Measurements from ENCODE around the gene ATXN7L2.
"Not testable (repeated sequence)": the region's sequence is repeated elsewhere in the genome, so short reads cannot be mapped to it uniquely, and the experiment has no call there.

The ATXN7L2 gene, protein sequence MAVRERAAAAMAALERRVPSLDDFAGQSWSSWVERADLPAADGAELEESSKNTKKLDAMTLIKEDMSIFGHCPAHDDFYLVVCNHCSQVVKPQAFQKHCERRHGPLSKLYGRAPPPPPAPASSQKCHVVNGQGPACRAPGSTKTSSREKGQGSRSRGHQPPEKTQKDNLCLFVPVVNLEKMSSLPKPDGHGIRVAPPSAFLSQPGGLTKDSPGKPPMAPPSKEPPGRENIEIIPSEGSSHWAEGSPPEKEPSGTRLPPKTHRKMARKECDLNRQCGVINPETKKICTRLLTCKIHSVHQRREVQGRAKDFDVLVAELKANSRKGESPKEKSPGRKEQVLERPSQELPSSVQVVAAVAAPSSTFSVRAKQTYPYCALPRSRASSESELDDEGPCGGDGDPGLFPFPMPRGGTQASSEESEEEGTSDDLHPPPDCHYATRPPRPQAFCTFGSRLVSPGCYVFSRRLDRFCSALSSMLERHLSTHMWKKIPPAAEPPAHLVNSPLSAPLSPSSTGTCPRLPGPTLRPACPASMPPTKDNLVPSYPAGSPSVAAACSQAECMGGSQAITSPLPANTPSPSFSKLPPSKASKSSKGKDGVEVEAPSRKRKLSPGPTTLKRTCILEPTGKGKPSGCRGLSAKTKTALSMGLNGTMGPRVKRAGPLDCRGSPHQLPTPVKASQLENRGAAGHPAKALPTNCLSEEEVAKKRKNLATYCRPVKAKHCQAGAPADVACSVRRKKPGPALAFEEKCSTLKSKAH

DNA sequence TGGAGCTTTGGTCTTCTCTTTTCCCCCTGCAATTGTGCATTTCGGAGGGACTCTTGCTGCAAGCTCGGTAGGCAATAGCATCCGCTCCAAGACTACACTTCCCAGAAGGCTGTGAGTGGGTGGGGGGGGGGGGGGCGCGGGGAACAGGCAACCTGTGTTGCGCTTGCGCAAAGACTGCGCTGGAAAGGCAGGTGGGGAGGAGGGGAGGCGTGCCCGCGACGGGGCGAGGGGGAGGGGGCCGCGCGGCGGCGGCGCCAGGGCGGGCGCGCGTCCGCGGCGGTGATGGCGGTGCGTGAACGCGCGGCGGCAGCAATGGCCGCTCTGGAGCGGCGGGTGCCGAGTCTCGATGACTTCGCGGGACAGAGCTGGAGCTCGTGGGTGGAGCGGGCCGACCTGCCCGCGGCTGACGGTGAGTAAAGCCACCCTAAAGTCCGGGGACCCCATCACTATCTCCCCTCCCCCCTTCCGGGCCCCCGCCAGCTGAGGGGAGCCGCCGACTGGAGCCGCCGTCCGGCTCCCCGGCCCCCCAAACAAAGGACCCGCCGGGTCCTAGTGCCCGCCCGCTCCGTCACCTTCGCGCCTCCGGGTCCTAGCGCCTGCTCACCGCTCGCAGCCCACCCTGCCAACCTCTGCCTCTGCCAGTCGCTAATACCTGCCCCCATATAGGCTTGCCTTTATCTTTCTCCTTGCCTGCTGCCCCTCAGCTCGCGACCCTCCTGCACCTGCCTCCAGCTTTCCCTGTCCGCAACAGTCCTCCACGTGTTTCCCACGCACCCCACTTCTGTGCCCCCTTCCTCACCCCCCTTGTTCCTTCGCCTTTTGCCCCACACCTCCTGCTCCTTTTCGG is at the start of gene ATXN7L2:
Gene ATXN7L2, plus strand, starts transcription at position 234 of the 847 bp plus-strand sequence. Its CDS starts 49 bp downstream, at position 283.
- Histone ChIP-seq H3K9me3 (ENCODE audit: control insufficient read depth in 2 of 2, low read length in 2 of 2) (no peaks in the 10 kb centered on the region), H3K4me1 (ENCODE audit: control insufficient read depth, insufficient read depth, low read length) (peaks cover 16% of the 10 kb centered on the region), H3K9ac (ENCODE audit: low read length in 2 of 2) (peak within 1 kb of the TSS; percentile 78 to 81), H3K27me3 (ENCODE audit: control insufficient read depth in 1 of 2, insufficient read depth in 2 of 2, low read length in 2 of 2) (no peaks in the 10 kb centered on the region), H3K4me3 (ENCODE audit: low read length in 2 of 2) (peak within 1 kb of the TSS; percentile 88 to 96), H3K27ac (ENCODE audit: low read length) (peak within 1 kb of the TSS; percentile 81), H3K36me3 (ENCODE audit: control insufficient read depth in 2 of 2, insufficient read depth in 2 of 2, low read length in 2 of 2) (peaks cover 3 to 7% of the 10 kb centered on the region in 2 donors)

DNA sequence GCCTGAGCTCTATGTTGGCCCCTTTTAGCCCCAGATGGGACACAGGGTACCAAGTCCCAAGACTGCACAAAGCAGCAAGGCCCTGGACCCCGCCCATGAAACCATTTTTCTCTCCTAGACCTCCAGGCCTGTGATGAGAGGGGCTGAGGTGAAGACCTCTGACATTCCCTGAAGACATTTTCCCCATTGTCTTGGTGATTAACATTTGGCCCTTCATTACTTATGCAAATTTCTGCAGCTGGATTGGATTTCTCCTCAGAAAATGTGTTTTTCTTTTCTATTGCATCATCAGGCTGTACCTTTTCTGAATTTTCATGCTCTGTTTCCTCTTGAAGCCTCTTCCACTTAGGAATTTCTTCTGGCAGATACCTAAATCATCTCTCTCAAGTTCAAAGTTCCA is 49.2 kb upstream of the ATXN7L2 start:
- Histone ChIP-seq H3K27ac (ENCODE audit: low read length) (no peak overlapping the region), H3K36me3 (ENCODE audit: control insufficient read depth in 2 of 2, insufficient read depth in 2 of 2, low read length in 2 of 2) (no peaks in the 10 kb centered on the region), H3K9ac (ENCODE audit: low read length in 2 of 2) (no peak overlapping the region)

DNA sequence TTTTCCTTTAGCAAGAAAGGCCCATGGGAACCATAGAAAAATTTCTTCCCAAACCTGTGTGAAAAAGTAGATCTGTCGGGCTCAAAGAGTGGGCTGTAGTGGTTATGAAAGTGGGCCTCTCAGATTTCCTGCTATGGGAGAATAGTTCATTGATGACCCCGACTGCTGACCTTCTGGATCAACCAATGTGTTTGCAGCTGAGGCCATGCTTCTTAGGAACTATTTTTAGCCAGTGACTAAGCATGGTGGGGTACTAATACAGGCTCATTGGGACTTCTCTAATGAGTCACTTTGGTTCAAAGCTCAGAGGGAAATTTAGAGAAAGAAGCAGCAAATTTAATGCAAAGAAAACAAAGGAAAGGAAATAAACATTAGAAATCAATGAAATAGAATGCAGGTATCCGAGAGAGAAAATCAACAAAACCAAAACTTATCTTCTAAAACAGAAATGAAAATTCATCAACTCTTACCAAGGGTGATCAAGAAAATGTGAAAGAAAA is 44.9 kb upstream of the ATXN7L2 start:
- Histone ChIP-seq H3K4me1 (ENCODE audit: control insufficient read depth, insufficient read depth, low read length) (no peaks in the 10 kb centered on the region), H3K9ac (ENCODE audit: low read length in 2 of 2) (no peak overlapping the region), H3K27me3 (ENCODE audit: control insufficient read depth in 1 of 2, insufficient read depth in 2 of 2, low read length in 2 of 2) (peaks cover 5 to 13% of the 10 kb centered on the region in 2 donors), H3K4me3 (ENCODE audit: low read length in 2 of 2) (no peak overlapping the region), H3K9me3 (ENCODE audit: control insufficient read depth in 2 of 2, low read length in 2 of 2) (no peaks in the 10 kb centered on the region), H3K36me3 (ENCODE audit: control insufficient read depth in 2 of 2, insufficient read depth in 2 of 2, low read length in 2 of 2) (no peaks in the 10 kb centered on the region), H3K27ac (ENCODE audit: low read length) (no peak overlapping the region)

More for the DNA sequence above, 49.2 kb upstream of the ATXN7L2 start:
- H3K4me1 ChIP-seq (ENCODE audit: control insufficient read depth, insufficient read depth, low read length): no peaks in the 10 kb centered on the region
- no peak overlapping the region for H3K4me3 ChIP-seq (ENCODE audit: low read length in 2 of 2)
- no peaks in the 10 kb centered on the region for H3K9me3 ChIP-seq (ENCODE audit: control insufficient read depth in 2 of 2, low read length in 2 of 2)
- no peaks in the 10 kb centered on the region for H3K27me3 ChIP-seq (ENCODE audit: control insufficient read depth in 1 of 2, insufficient read depth in 2 of 2, low read length in 2 of 2)

DNA sequence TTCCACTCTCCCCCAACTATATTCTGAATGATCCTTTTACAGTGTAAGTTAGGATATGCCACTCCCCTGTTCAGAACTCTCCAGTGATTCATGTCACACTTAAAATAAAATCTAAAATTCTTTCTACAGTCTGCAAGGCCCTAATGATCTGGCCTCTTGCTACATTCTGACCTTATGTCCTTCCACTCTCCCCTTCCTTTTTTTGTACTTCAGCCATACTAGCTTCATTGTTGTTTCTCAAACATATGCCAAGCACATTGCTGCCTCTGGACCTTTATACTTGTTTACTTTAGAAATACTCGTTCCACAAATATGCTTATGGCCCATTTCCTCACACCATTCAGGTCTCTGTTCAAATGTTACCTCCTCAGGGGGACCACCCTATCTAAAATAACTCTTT is 42.6 kb upstream of the ATXN7L2 start:
- Histone ChIP-seq H3K4me3 (ENCODE audit: low read length in 2 of 2) (no peak overlapping the region), H3K27ac (ENCODE audit: low read length) (no peak overlapping the region), H3K27me3 (ENCODE audit: control insufficient read depth in 1 of 2, insufficient read depth in 2 of 2, low read length in 2 of 2) (peaks cover 7 to 18% of the 10 kb centered on the region in 2 donors), H3K36me3 (ENCODE audit: control insufficient read depth in 2 of 2, insufficient read depth in 2 of 2, low read length in 2 of 2) (no peaks in the 10 kb centered on the region), H3K9ac (ENCODE audit: low read length in 2 of 2) (no peak overlapping the region), H3K4me1 (ENCODE audit: control insufficient read depth, insufficient read depth, low read length) (no peaks in the 10 kb centered on the region), H3K9me3 (ENCODE audit: control insufficient read depth in 2 of 2, low read length in 2 of 2) (no peaks in the 10 kb centered on the region)

DNA sequence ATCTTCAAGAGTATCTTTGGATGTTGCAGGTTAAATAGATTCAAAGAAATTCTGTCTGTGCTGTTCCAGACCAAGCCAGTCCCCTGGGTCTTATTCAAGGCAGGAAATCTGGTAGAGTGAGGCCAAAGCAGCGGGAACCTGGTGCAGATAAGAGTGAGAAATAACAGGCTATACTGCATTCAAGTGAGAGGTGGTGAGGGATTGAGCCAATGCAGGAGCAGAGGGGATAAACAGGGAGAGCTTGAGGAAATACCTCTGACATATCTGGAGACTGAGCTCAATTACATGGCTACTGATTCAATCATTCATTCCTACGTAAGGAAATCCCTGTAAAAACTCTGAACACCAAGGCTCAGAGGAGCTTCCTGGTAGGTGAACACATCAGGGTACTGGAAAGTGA is 40.2 kb upstream of the ATXN7L2 start:
- Histone ChIP-seq H3K9me3 (ENCODE audit: control insufficient read depth in 2 of 2, low read length in 2 of 2) (no peaks in the 10 kb centered on the region), H3K9ac (ENCODE audit: low read length in 2 of 2) (no peak overlapping the region), H3K4me1 (ENCODE audit: control insufficient read depth, insufficient read depth, low read length) (no peaks in the 10 kb centered on the region), H3K4me3 (ENCODE audit: low read length in 2 of 2) (no peak overlapping the region), H3K27ac (ENCODE audit: low read length) (no peak overlapping the region), H3K36me3 (ENCODE audit: control insufficient read depth in 2 of 2, insufficient read depth in 2 of 2, low read length in 2 of 2) (no peaks in the 10 kb centered on the region), H3K27me3 (ENCODE audit: control insufficient read depth in 1 of 2, insufficient read depth in 2 of 2, low read length in 2 of 2) (peaks cover 7 to 18% of the 10 kb centered on the region in 2 donors)

DNA sequence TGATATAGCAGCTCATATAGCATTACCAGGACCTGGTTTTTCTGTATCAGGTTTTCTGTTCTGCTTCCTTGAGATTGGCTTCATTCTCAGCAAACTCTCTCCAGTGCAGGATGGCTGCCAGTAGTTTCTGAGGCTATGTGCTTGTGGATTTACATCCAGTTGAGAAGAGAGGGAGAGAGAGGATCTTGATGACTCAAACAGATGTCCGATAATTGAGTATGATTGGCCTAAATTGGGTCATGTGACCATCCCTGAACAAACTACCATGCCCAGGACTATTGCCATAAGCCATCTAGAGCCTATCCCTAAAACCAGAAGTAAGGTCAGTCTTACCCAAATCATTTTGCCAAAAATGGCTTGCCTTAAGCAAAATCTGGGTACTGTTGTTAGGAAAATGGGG is 39.4 kb upstream of the ATXN7L2 start:
- H3K9ac ChIP-seq (ENCODE audit: low read length in 2 of 2): no peak overlapping the region
- H3K9me3 ChIP-seq (ENCODE audit: control insufficient read depth in 2 of 2, low read length in 2 of 2): no peaks in the 10 kb centered on the region
- H3K27me3 ChIP-seq (ENCODE audit: control insufficient read depth in 1 of 2, insufficient read depth in 2 of 2, low read length in 2 of 2): peaks cover 7 to 18% of the 10 kb centered on the region in 2 donors
- no peaks in the 10 kb centered on the region for H3K36me3 ChIP-seq (ENCODE audit: control insufficient read depth in 2 of 2, insufficient read depth in 2 of 2, low read length in 2 of 2)
- no peaks in the 10 kb centered on the region for H3K4me1 ChIP-seq (ENCODE audit: control insufficient read depth, insufficient read depth, low read length)
- no peak overlapping the region for H3K4me3 ChIP-seq (ENCODE audit: low read length in 2 of 2)
- H3K27ac ChIP-seq (ENCODE audit: low read length): no peak overlapping the region

DNA sequence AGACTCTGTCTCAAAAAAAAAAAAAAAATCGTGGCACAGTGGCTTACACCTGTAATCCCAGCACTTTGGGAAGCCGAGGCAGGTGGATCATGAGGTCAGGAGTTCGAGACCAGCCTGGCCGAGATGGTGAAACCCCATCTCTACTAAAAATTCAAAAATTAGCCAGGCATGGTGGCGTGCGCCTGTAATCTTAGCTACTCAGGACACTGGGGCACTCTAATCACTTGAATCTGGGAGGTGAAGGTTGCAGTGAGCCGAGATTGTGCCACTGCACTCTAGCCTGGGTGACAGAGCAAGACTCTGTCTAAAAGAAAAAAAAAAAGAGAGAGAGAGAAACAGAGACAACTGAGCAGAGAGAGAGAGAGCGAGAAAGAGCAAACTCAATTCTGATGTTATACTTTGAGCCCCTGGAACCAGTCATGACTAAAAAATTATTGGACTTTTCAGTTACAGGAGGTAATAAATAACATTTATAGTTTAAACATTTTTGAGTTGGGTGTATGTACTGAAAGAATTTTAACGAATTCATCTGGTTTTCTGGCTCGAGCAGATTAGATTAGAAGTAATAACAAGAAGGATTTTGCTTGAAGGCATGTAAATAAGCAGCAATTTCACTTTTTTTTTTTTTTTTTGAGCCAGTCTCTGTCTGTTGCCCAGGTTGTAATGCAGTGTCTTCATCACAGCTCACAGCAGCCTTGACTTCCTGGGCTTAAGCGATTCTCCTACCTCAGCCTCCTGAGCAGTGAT is 37.6 kb upstream of the ATXN7L2 start:
- H3K4me3 ChIP-seq (ENCODE audit: low read length in 2 of 2); H3K36me3 ChIP-seq (ENCODE audit: control insufficient read depth in 2 of 2, insufficient read depth in 2 of 2, low read length in 2 of 2); H3K9ac ChIP-seq (ENCODE audit: low read length in 2 of 2); H3K9me3 ChIP-seq (ENCODE audit: control insufficient read depth in 2 of 2, low read length in 2 of 2); H3K4me1 ChIP-seq (ENCODE audit: control insufficient read depth, insufficient read depth, low read length); H3K27ac ChIP-seq (ENCODE audit: low read length): not testable (repeated sequence)
- H3K27me3 ChIP-seq (ENCODE audit: control insufficient read depth in 1 of 2, insufficient read depth in 2 of 2, low read length in 2 of 2): peaks cover 7 to 18% of the 10 kb centered on the region in 2 donors

DNA sequence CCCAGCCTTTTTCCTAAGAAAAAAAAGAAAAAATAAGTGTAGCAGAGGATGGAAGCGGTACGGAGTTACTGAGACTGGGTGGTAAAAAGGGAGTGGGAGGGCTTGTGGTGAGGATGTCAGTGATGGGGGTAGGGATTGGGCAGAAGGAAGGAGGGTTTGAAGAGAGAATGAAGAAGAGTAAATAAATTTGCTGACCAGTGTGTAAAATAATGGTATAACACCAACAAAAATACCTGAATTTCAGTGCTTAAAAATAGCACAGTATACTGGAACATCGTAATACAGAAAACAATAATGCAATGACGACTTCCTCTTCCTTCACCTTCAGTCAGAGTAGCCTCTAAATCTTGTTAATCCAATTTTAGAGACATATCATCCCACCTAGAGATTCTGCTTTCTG is 36.2 kb upstream of the ATXN7L2 start:
- H3K4me1 ChIP-seq (ENCODE audit: control insufficient read depth, insufficient read depth, low read length): no peaks in the 10 kb centered on the region

DNA sequence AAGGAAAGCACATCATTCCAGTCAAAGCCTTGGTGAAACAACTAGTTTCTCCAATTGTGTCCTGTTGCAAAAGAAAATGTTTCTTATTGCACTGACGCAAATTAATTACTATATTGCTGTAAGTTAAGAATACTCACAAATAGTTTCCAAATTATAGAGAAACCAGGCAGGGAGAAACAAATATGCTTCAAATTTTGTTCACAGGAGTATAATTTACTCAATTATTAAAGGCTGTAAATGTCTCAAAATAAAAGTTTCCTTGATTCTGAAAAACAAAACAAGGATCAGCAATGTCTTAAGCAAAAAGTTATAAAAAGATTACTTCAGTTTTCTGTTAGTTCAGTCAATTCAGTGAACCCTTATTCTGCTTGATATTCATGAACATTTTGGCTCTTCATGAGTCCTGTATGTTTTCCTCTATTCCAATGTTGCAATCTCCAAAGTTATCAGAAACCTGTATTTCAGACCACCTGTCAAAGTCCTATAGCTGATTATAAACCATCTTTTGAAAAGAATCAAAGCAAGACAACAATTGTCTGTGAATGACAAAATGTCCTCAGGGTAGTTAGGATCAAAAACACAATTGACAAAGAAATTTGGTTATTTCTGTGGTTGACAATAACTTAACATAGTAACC is 29.1 kb upstream of the ATXN7L2 start:
- Histone ChIP-seq H3K36me3 (ENCODE audit: control insufficient read depth in 2 of 2, insufficient read depth in 2 of 2, low read length in 2 of 2) (no peaks in the 10 kb centered on the region), H3K27me3 (ENCODE audit: control insufficient read depth in 1 of 2, insufficient read depth in 2 of 2, low read length in 2 of 2) (no peaks in the 10 kb centered on the region), H3K9ac (ENCODE audit: low read length in 2 of 2) (no peak overlapping the region), H3K9me3 (ENCODE audit: control insufficient read depth in 2 of 2, low read length in 2 of 2) (no peaks in the 10 kb centered on the region), H3K27ac (ENCODE audit: low read length) (no peak overlapping the region), H3K4me3 (ENCODE audit: low read length in 2 of 2) (no peak overlapping the region), H3K4me1 (ENCODE audit: control insufficient read depth, insufficient read depth, low read length) (no peaks in the 10 kb centered on the region)

More for the DNA sequence above, 36.2 kb upstream of the ATXN7L2 start:
- no peak overlapping the region for H3K27ac ChIP-seq (ENCODE audit: low read length)
- H3K9me3 ChIP-seq (ENCODE audit: control insufficient read depth in 2 of 2, low read length in 2 of 2): no peaks in the 10 kb centered on the region
- peaks cover 7 to 16% of the 10 kb centered on the region in 2 donors for H3K27me3 ChIP-seq (ENCODE audit: control insufficient read depth in 1 of 2, insufficient read depth in 2 of 2, low read length in 2 of 2)
- H3K4me3 ChIP-seq (ENCODE audit: low read length in 2 of 2): no peak overlapping the region
- H3K36me3 ChIP-seq (ENCODE audit: control insufficient read depth in 2 of 2, insufficient read depth in 2 of 2, low read length in 2 of 2): no peaks in the 10 kb centered on the region
- H3K9ac ChIP-seq (ENCODE audit: low read length in 2 of 2): no peak overlapping the region
